HEK293 (cell line): ENCODE measurements around the gene RGS4.

Source experiments
- GLI4 ChIP-seq: fragments of 450-650 bp; formaldehyde crosslinking; IDR thresholded peaks from 2 replicates; pipeline ENCODE4 v1.5.1; 2016; ENCODE audit warnings: missing biosample characterization, missing genetic modification characterization
- HOXD13 ChIP-seq: sonication (generic); formaldehyde crosslinking; IDR thresholded peaks from 2 replicates; pipeline ENCODE4 v1.8.0; 2022; ENCODE audit warnings: missing genetic modification reagents, borderline replicate concordance
- SP2 ChIP-seq: fragments of 450-650 bp; formaldehyde crosslinking; IDR thresholded peaks from 2 replicates; pipeline ENCODE4 v1.5.1; 2016; ENCODE audit warnings: missing biosample characterization, missing genetic modification characterization
- TCF7L2 ChIP-seq: IDR thresholded peaks from 2 replicates; pipeline ENCODE4 v1.6.1; 2011; ENCODE audit warnings: low read depth, mild to moderate bottlenecking, inconsistent platforms, low read length, moderate library complexity, borderline replicate concordance
- ZBTB7A ChIP-seq: fragments of 450-650 bp; formaldehyde crosslinking; IDR thresholded peaks from 2 replicates; pipeline ENCODE4 v1.5.1; 2016; ENCODE audit warnings: low read depth, missing biosample characterization, missing genetic modification characterization
- ZNF274 ChIP-seq, 2 experiments: fragments of 200-500 bp in 1 of 2; fragments of 450-650 bp in 1 of 2; sonication (Bioruptor generic) in 1 of 2; formaldehyde crosslinking in 1 of 2; IDR thresholded peaks; 2 replicates each; pipeline versions ENCODE4 v1.5.1 to v1.6.1; 2014 to 2016; ENCODE audit warnings: borderline replicate concordance in 1 of 2, inconsistent platforms in 1 of 2, low read length in 1 of 2, missing biosample characterization in 1 of 2, missing genetic modification characterization in 1 of 2
- ZNF292 ChIP-seq: fragments of 450-650 bp; formaldehyde crosslinking; IDR thresholded peaks from 2 replicates; pipeline ENCODE4 v1.5.1; 2016; ENCODE audit warnings: low read depth, missing biosample characterization, missing genetic modification characterization, borderline replicate concordance
- ZNF830 ChIP-seq: fragments of 450-650 bp; IDR thresholded peaks from 2 replicates; pipeline ENCODE4 v1.5.0; 2018; ENCODE audit warnings: missing biosample characterization, missing genetic modification characterization, low read depth, mild to moderate bottlenecking, moderate library complexity
- TF ChIP-seq, protein P1 (sequence below): fragments of 450-650 bp; formaldehyde crosslinking; IDR thresholded peaks from 2 replicates; pipeline ENCODE4 v1.5.1; 2016; ENCODE audit warnings: missing biosample characterization, missing genetic modification characterization
- TF ChIP-seq, protein P2 (sequence below): fragments of 450-650 bp; formaldehyde crosslinking; IDR thresholded peaks from 2 replicates; pipeline ENCODE4 v1.5.1; 2016; ENCODE audit warnings: missing biosample characterization, missing genetic modification characterization
- TF ChIP-seq, protein P3 (sequence below): fragments of 450-650 bp; formaldehyde crosslinking; IDR thresholded peaks from 2 replicates; pipeline ENCODE4 v1.5.1; 2016; ENCODE audit warnings: missing biosample characterization, missing genetic modification characterization

DNA sequence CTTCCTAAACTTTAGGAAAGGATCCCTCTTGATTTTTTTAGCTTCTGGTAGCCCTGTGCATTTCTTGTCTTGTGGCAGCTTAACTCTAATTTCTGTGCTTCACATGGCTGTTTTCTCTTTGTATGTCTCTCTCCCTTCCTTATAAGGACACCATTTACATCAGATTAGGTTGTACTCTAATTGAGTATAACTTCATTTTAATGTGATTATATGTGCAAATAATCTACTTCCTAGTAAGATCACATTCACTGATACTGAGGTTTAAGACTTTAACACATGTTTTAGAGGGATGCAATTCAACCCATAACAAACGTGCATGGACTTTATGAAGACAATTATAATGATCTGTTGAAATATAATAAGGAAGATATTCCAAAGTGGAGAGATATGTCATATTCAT is 46.7 kb downstream of the RGS4 start:
- TF ChIP-seq, protein P1, sequence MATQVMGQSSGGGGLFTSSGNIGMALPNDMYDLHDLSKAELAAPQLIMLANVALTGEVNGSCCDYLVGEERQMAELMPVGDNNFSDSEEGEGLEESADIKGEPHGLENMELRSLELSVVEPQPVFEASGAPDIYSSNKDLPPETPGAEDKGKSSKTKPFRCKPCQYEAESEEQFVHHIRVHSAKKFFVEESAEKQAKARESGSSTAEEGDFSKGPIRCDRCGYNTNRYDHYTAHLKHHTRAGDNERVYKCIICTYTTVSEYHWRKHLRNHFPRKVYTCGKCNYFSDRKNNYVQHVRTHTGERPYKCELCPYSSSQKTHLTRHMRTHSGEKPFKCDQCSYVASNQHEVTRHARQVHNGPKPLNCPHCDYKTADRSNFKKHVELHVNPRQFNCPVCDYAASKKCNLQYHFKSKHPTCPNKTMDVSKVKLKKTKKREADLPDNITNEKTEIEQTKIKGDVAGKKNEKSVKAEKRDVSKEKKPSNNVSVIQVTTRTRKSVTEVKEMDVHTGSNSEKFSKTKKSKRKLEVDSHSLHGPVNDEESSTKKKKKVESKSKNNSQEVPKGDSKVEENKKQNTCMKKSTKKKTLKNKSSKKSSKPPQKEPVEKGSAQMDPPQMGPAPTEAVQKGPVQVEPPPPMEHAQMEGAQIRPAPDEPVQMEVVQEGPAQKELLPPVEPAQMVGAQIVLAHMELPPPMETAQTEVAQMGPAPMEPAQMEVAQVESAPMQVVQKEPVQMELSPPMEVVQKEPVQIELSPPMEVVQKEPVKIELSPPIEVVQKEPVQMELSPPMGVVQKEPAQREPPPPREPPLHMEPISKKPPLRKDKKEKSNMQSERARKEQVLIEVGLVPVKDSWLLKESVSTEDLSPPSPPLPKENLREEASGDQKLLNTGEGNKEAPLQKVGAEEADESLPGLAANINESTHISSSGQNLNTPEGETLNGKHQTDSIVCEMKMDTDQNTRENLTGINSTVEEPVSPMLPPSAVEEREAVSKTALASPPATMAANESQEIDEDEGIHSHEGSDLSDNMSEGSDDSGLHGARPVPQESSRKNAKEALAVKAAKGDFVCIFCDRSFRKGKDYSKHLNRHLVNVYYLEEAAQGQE (tag by site-specific recombination), result no peak
- no peak for TF ChIP-seq GLI4
- TF ChIP-seq TCF7L2, result no peak
- TF ChIP-seq, protein P2, sequence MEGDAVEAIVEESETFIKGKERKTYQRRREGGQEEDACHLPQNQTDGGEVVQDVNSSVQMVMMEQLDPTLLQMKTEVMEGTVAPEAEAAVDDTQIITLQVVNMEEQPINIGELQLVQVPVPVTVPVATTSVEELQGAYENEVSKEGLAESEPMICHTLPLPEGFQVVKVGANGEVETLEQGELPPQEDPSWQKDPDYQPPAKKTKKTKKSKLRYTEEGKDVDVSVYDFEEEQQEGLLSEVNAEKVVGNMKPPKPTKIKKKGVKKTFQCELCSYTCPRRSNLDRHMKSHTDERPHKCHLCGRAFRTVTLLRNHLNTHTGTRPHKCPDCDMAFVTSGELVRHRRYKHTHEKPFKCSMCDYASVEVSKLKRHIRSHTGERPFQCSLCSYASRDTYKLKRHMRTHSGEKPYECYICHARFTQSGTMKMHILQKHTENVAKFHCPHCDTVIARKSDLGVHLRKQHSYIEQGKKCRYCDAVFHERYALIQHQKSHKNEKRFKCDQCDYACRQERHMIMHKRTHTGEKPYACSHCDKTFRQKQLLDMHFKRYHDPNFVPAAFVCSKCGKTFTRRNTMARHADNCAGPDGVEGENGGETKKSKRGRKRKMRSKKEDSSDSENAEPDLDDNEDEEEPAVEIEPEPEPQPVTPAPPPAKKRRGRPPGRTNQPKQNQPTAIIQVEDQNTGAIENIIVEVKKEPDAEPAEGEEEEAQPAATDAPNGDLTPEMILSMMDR (tag by site-specific recombination), result no peak
- no peak for TF ChIP-seq ZNF274 (IDR thresholded peaks at IDR 0.05; ENCODE audit: low read length)
- TF ChIP-seq ZNF274 (tag by site-specific recombination; IDR thresholded peaks at IDR 0.05; ENCODE audit: borderline replicate concordance), result no peak
- TF ChIP-seq, protein P3, sequence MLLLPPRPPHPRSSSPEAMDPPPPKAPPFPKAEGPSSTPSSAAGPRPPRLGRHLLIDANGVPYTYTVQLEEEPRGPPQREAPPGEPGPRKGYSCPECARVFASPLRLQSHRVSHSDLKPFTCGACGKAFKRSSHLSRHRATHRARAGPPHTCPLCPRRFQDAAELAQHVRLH (tag by site-specific recombination), result no peak
- TF ChIP-seq HOXD13, result no peak
- TF ChIP-seq ZNF830, result no peak
- TF ChIP-seq ZBTB7A (tag by site-specific recombination), result no peak
- no peak for TF ChIP-seq SP2
- TF ChIP-seq ZNF292 (tag by site-specific recombination), result no peak
